GM21447 (cell line): Measurements from ENCODE around the gene HBG2.
A peak's percentile ranks its signal among the peaks of the same experiment; 100 is the strongest.
"Not testable (repeated sequence)": the region's sequence is repeated elsewhere in the genome, so short reads cannot be mapped to it uniquely, and the experiment has no call there.

Experiments
- ATAC-seq: cut with Tn5 transposase; IDR thresholded peaks from one replicate; pipeline ENCODE4 v1.9.1; 2021; ENCODE audit not compliant: unreplicated experiment

The HBG2 gene

DNA sequence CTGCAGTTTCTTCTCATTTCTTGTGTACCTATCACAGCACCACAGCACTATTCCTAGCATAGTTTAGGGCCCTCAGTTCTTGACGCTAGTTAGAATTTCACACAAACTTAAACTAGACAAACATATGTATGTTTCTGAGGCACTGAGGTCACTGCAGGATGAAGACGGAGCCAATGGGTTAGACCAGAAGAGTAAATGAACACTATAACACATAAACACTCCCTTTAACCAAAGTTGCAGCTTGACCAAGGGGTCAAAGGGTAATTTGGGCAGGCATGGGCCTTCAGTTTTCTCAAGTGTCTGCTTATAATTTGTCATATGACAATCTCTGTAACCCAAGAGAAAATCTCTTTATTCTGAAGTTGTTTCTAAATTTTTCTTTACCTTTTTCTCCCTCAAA lies 28.0 kb upstream of the HBG2 start:
- ATAC-seq, result no peak

GRCh38 chr11:5281596-5281995 lies 27.0 kb upstream of the HBG2 start:
- ATAC-seq, result no peak

GRCh38 chr11:5280582-5281102 lies 26.1 kb upstream of the HBG2 start:
- ATAC-seq, result peak; percentile 87

GRCh38 chr11:5279471-5280090 lies 25.0 kb upstream of the HBG2 start:
- ATAC-seq, result no peak

DNA sequence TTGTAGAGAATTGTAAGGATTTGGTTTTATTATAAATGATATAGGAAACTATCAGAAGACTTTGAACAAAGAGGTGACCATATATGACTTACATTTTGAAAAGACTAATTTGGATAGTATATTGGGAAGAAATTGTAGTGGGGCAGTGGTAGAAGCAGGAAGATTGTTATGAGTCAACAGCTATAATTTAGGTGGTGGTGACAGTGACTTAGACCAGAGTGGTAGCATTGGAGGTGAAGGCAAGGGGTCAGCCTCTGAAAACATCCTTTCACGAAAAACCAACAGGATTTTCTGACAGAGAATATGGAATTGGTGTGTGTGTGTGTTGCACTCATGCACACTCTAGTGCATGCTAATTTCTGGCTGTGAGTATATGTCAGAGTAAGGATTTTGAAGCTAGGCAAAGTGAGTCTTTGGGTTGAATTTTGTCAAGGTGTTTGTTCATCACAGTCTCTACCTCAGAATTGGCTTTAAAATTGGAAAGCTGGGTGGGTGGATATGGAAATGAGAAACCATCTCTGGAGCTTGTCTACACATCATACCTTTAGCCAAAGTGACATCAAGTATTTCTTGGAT lies 23.3 kb upstream of the HBG2 start:
- no peak for ATAC-seq

GRCh38 chr11:5276697-5277096 lies 22.1 kb upstream of the HBG2 start:
- ATAC-seq, result no peak

DNA sequence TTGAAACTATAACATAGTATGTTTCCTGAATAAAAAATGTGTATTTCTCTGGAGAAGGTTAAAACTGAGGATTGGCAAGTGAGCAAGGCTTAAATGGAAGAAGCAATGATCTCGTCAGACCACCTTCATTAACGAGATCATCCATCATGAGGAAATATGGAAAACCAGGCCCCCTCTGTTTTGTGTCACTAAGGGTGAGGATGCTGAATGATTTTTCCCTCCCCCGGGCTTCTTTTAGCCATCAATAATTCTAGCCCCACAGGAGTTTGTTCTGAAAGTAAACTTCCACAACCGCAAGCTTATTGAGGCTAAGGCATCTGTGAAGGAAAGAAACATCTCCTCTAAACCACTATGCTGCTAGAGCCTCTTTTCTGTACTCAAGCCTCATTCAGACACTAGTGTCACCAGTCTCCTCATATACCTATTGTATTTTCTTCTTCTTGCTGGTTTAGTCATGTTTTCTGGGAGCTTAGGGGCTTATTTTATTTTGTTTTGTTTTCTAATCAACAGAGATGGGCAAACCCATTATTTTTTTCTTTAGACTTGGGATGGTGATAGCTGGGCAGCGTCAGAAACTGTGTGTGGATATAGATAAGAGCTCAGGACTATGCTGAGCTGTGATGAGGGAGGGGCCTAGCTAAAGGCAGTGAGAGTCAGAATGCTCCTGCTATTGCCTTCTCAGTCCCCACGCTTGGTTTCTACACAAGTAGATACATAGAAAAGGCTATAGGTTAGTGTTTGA lies 21.0 kb upstream of the HBG2 start:
- ATAC-seq, result no peak

GRCh38 chr11:5274395-5274794 lies 19.8 kb upstream of the HBG2 start:
- ATAC-seq, result no peak

- ATAC-seq, result no peak
Observed at GRCh38 chr11:5272395-5273017, 17.9 kb upstream of the HBG2 start.

- ATAC-seq, result no peak
Observed at GRCh38 chr11:5269715-5270147, 15.2 kb upstream of the HBG2 start, which contains the start of gene HBE1. Gene HBE1, minus strand, starts transcription at chr11:5269945. Its CDS starts 55 bp downstream, at chr11:5269890.

- ATAC-seq, result no peak
Observed at GRCh38 chr11:5267033-5267563, 12.5 kb upstream of the HBG2 start.

DNA sequence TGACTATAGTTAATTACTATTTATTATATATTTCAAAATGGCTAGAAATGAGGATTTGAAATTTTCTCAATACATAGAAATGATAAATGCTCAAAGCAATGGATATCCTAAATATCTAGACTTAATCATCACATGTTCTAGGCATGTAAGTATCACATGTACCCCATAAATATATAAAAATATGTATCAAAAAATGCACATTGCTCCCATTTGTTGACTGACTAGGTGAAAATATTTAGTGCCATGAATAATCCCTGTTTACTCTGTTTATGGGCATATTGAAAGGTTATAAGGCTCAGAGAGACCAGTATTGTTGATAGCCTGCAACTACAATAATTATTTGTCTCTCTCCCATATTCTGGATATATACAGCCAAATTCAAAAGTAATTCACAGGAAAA lies 12.0 kb upstream of the HBG2 start:
- no peak for ATAC-seq

DNA sequence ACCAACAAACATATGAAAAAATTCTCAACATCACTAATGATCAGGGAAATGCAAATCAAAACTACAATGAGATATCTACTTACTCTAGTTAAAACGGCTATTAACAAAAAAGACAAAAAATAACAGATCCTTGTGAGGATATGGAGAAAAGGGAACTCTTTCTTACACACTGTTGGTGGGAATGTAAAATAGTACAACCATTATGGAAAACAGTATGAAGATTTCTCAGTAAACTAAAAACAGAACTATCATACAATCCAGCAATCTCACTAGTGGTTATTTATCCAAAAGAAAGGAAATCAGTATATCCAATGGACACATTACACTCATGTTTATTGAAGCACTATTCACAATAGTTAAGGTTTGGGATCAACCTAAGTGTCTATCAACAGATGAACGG lies 11.3 kb upstream of the HBG2 start:
- ATAC-seq, result no peak

- no peak for ATAC-seq
Observed at GRCh38 chr11:5258543-5259262, 4.1 kb upstream of the HBG2 start.

DNA sequence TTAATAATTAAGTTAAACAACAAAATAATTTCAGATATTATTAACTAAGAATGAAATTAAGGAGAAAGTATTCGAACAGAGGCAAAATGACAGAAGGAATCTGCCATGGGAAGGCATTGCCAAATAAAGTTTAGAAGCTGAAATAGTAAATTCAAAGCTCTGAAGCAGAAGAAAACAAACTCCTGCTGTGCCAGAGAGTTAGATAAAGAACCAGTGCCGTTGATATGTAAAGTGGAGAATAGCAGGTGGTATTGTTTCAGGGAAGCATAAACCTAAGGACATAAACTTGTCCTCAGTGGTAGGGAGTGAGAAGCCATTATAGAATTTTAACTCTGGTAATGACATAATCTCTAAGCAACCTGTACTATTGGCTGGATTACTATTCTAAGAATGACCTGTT lies 2.7 kb upstream of the HBG2 start:
- no peak for ATAC-seq

DNA sequence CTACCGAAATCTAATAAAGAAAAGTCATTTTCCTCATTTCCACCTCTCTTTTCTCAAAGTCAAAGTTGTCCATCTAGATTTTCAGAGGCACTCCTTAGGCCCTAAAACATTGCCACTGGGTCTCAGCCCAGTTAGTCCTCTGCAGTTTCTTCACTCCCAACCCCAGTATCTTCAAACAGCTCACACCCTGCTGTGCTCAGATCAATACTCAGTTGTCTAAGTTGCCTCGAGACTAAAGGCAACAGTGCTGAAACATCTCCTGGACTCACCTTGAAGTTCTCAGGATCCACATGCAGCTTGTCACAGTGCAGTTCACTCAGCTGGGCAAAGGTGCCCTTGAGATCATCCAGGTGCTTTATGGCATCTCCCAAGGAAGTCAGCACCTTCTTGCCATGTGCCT lies 558 bp downstream of the HBG2 start:
- not testable (repeated sequence) for ATAC-seq

DNA sequence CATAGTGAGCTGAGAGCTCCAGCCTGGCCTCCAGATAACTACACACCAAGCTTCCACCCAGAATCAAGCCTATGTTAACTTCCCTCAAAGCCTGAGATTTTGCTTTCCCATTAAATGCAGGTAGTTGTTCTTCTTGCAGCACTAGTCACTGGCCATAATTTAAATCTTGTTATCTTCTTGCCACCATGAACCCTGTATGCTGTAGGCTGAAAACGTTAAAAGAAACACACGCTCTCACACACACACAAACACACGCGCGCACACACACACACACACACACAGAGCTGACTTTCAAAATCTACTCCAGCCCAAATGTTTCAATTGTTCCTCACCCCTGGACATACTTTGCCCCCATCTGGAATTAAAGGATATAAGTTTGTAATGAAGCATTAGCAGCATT lies 1.1 kb downstream of the HBG2 start:
- ATAC-seq, result not testable (repeated sequence)

GRCh38 chr11:5252919-5253265 lies 1.7 kb downstream of the HBG2 start:
- no peak for ATAC-seq

DNA sequence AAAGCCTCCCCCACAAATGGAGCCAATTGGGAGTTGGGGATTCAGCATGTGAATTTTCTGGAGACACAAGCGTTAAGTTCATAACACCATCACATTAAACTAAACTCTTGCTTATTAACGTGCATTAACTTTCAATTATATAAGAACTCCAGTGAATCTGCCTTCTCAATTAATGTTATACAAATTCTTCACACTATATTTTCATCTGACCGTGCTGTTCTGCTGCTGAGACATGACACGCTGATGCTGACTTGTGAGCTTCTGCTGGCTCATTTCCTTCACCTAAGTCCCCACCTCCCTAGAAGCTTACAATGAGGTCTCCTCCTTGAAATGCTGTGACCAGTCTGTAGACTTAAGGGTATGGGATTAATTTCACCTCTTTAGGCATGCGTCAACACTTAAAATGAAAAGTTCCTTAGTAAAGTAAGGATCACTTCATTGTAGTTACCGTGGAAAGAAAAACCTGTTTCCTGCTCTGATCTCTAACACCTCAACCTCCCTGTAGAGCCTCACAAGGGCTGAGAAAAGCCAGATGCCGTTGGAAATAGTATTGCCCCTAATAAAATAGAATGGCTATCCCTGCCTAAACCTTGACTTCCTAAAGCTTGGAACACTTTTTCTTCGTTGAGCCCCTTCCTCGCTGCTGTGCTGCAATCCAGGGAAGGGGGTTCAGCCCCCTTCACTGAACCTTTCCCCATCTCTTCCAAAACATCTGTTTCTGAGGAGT lies 2.2 kb downstream of the HBG2 start:
- ATAC-seq, result no peak

DNA sequence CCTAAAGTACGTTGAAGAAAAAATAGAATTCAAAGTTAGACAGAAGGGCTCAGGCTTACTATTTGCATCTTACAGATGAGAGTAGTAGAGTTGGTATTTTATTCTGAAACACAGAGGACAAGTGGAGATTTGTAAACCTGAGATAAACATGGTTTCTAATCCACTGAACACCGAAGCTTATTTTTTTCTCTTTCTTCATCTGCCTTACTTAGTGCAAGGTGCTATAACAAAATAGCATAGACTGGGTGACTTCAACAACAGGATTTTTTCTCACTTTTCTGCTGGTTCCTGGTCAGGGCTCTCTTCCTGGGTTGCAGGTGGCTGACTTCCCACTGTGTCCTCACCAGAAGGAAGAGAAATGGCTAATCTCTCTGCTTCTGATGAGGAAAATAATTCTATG lies 2.8 kb downstream of the HBG2 start:
- no peak for ATAC-seq
